T-cell (primary cell): ENCODE measurements around the gene ALKBH2. TPM values are rescaled to one million over a fixed set of nuclear protein-coding genes. Genes with fewer than 3 reads are reported as not detected.

Experiments used
- ATAC-seq, 4 experiments: fragments of 200-7000 bp in 3 of 4; fragments of 150-1000 bp in 1 of 4; cut with Tn5 transposase; replicated peaks in 1 of 4; 1 replicate in 3 of 4; 2 replicates in 1 of 4; pipeline ENCODE4 v1.10.0; 2021; ENCODE audit warnings: moderate library complexity in 3 of 4, mild to moderate bottlenecking in 2 of 4, moderate number of reproducible peaks in 1 of 4
- CTCF ChIA-PET, 2 donors: fragments of 300-600 bp; sonication (Branson Sonifier 250); formaldehyde crosslinking; loops; one replicate each; lab custom pipeline; 2022; ENCODE audit warnings: antibody characterized with exemption in 2 of 2; lab: Charles Lee
- POLR2A ChIA-PET, 2 donors: fragments of 300-600 bp; sonication (Branson Sonifier 250); formaldehyde crosslinking; loops; one replicate each; lab custom pipeline; 2022; ENCODE audit warnings: antibody characterized with exemption in 2 of 2; lab: Charles Lee
- DNase-seq, 35 experiments: peaks; one replicate each; pipeline versions ENCODE4 v3.0.0 to v3.0.0-alpha.2; 2013 to 2023
- H3K27ac ChIP-seq: one replicate; pipeline ENCODE4 v1.5.1; 2013; ENCODE audit warnings: low read length
- H3K27me3 ChIP-seq, 2 experiments: replicated peaks in 1 of 2; 1 replicate in 1 of 2; 2 replicates in 1 of 2; pipeline versions ENCODE4 v1.6.1 to v1.7.0; 2013; ENCODE audit warnings: low read length in 1 of 2, mixed read lengths in 1 of 2; ENCODE audit not compliant: control insufficient read depth in 2 of 2, insufficient read depth in 2 of 2; ENCODE audit errors: extremely low read depth in 1 of 2
- H3K36me3 ChIP-seq, 2 donors: 1 replicate in 1 of 2; 2 replicates in 1 of 2; pipeline versions ENCODE4 v1.6.1 to v1.7.0; 2013; ENCODE audit warnings: low read length in 1 of 2; ENCODE audit not compliant: control insufficient read depth in 2 of 2, insufficient read depth in 1 of 2; ENCODE audit errors: extremely low read depth in 1 of 2
- H3K4me1 ChIP-seq, 2 experiments: 1 replicate in 1 of 2; 2 replicates in 1 of 2; pipeline versions ENCODE4 v1.6.1 to v1.7.0; 2013; ENCODE audit warnings: low read length in 2 of 2, mixed read lengths in 1 of 2; ENCODE audit not compliant: insufficient read depth in 2 of 2, control insufficient read depth in 1 of 2; ENCODE audit errors: extremely low read depth in 1 of 2
- H3K4me3 ChIP-seq, 2 donors: 1 replicate in 1 of 2; 2 replicates in 1 of 2; pipeline versions ENCODE4 v1.5.1 to v1.7.0; 2013; ENCODE audit warnings: mild to moderate bottlenecking in 2 of 2, low read length in 1 of 2, moderate library complexity in 1 of 2; ENCODE audit not compliant: control insufficient read depth in 1 of 2; ENCODE audit errors: extremely low read depth in 1 of 2
- H3K9me3 ChIP-seq: 2 replicates; pipeline ENCODE4 v1.7.0; 2013
- H3K27ac Mint-ChIP-seq, 2 donors: one replicate each; pipeline ENCODE4 v1.8.0; 2020 to 2021; ENCODE audit warnings: mild to moderate bottlenecking in 2 of 2, mixed read lengths in 2 of 2
- H3K27me3 Mint-ChIP-seq, 2 donors: one replicate each; pipeline ENCODE4 v1.8.0; 2021 to 2022; ENCODE audit warnings: mixed read lengths in 2 of 2
- H3K36me3 Mint-ChIP-seq: one replicate; pipeline ENCODE4 v1.8.0; 2021; ENCODE audit warnings: mixed read lengths
- H3K4me1 Mint-ChIP-seq, 3 donors: one replicate each; pipeline ENCODE4 v1.8.0; 2020 to 2022; ENCODE audit warnings: mixed read lengths in 3 of 3, mild to moderate bottlenecking in 1 of 3
- H3K4me3 Mint-ChIP-seq, 3 donors: one replicate each; pipeline ENCODE4 v1.8.0; 2020 to 2022; ENCODE audit warnings: mild to moderate bottlenecking in 3 of 3, mixed read lengths in 3 of 3, moderate library complexity in 3 of 3
- H3K9me3 Mint-ChIP-seq, 3 donors: one replicate each; pipeline ENCODE4 v1.8.0; 2020 to 2022; ENCODE audit warnings: mixed read lengths in 3 of 3
- WGBS: methylation state at CpG from one replicate; pipeline ENCODE4 v1.1.5; 2013; ENCODE audit warnings: missing lambda C conversion rate; ENCODE audit not compliant: insufficient coverage; 5-methylcytosine and 5-hydroxymethylcytosine counted together
- total RNA-seq, 35 experiments: library from RNA in 6 of 35; stranded (reverse) in 6 of 35; fragments of 120-200 nt in 1 of 35; gene quantifications; one replicate each; pipeline versions ENCODE4 v1.2.1 to v1.2.4 and lab custom pipeline; 2013 to 2026

ALKBH2 gene
- total RNA-seq, 5 donors from 2014 or later (not counting 1 experiment from before 2014, with no cell fraction given), result 7.9 to 24.6 (median 19.3) TPM

DNA sequence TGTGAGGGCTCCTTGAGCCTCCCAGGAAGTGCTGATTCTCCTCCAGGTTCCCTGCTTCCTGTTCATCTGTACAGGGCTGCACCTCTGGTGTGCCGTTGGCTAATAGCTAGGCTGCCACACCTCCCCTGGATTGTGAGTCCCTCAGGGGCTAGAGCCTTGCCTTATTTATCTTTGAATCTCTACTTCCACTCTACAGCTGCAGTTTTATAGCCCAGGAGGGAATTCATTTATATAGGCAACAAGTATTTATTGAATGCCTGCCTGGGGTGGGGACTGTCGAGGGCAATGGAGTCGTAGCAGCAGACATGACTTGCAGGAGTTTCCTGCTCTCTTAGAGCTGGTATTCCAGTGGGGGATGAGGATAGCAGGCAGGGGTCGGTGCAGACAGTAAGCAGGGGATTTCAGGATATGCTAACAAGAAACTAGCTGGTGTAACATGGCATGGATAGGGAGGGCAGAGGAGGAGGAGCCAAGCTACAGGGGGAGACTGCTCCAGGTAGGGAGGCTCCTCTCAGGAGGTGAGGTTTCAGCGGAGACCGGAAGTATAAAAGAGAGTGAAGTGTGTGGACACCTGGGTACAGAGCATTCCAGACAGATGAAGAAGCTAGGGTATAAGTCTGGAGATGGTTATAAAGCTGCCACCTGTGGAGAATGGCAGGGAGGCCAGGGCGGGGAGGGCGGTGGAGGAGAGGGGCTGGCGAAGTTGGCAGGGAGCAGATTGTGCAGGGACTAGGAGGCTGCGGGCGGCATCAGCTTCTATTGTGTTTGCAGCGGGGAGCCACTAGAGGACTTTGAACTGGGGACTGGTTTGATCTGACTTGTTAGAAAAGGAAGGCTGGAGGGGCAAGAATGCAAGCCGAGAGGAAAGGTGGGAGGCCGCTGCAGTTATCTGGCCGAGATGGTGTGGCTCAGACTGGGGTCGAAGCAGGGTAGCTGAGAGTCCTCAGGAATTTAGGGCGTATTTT, 23.7 kb downstream of the ALKBH2 start:
- Mint-ChIP-seq H3K36me3 (peaks cover 56% of the 10 kb centered on the region), H3K27ac (peak overlapping the region in 1 of 2 donors; percentile 22), H3K27me3 (no peaks in the 10 kb centered on the region), H3K4me1 (no peaks in the 10 kb centered on the region), H3K4me3 (no peak overlapping the region), H3K9me3 (no peaks in the 10 kb centered on the region)
- Histone ChIP-seq H3K4me1 (no peaks in the 10 kb centered on the region), H3K27ac (no peak overlapping the region), H3K36me3 (peaks cover 14 to 41% of the 10 kb centered on the region in 2 donors), H3K27me3 (no peaks in the 10 kb centered on the region), H3K4me3 (no peak overlapping the region), H3K9me3 (no peaks in the 10 kb centered on the region)
- CTCF ChIA-PET, result no interaction called here
- POLR2A ChIA-PET, result no interaction called here
- WGBS, result 95% methylated on average over 14 of the region's 17 CpGs
- DNase-seq, result no peak
- no peak for ATAC-seq

DNA sequence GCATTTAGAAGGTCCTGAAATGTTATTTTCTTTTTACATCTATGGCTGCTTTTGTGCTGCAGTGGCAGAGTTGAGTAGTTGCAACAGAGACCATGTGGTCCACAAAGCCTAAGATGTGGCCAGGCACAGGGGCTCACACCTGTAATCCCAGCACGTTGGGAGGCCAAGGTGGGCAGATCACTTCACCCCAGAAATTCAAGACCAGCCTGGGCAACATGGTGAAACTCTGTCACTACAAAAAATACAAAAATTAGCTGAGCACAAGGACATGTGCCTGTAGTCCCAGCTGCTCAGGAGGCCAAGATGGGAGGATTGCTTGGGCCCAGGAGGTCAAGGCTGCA, 27.4 kb downstream of the ALKBH2 start:
- no peaks in the 10 kb centered on the region for H3K27me3 Mint-ChIP-seq
- no peak for DNase-seq
- peaks cover 10 to 27% of the 10 kb centered on the region in 2 donors for H3K36me3 ChIP-seq
- no peaks in the 10 kb centered on the region for H3K9me3 ChIP-seq
- no peaks in the 10 kb centered on the region for H3K9me3 Mint-ChIP-seq
- ChIA-PET POLR2A (no interaction called here), CTCF (no interaction called here)
- H3K27me3 ChIP-seq, result no peaks in the 10 kb centered on the region
- H3K27ac ChIP-seq, result no peak overlapping the region
- H3K4me1 ChIP-seq, result no peaks in the 10 kb centered on the region
- no peak overlapping the region for H3K4me3 ChIP-seq
- H3K27ac Mint-ChIP-seq, result no peak overlapping the region
- peaks cover 47% of the 10 kb centered on the region for H3K36me3 Mint-ChIP-seq
- peaks cover 0 to 4% (median 3%) of the 10 kb centered on the region in 3 donors for H3K4me1 Mint-ChIP-seq
- WGBS, result no CpG with 5 or more reads among the region's 1 CpG
- no peak for ATAC-seq
- no peak overlapping the region for H3K4me3 Mint-ChIP-seq

DNA sequence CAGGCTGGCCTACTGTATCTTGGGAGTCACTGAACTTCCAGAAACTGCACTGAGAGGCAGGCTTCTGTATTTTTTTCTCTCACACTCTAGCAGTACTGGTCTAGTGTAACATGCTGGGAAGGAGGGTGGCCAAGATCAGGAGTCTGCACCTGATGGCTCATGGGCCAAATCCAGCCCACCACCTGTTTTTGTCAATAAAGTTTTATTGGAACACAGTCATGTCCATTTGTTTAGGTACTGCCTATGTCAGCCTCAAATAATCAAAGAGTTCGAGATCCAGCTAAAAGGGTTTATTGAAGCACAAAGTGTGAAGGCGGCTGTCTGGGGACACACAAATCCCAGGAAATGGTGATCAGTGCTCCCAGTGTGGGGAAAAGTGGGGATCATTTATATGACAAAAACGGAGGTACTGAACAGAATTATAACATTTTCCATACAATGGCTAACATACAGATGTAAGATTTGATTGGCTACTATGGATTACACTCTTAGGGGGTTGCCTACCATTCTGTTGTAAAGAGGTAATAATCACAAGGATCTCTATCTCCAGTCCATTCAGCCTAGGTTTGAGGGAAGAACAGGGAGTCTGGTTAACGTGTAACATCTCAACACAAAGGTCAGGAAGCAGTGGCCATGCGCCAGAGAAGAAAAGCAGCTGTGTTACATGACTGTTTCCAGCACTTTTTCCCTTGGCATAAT, 28.0 kb downstream of the ALKBH2 start:
- Histone ChIP-seq H3K27me3 (no peaks in the 10 kb centered on the region), H3K4me1 (no peaks in the 10 kb centered on the region), H3K4me3 (no peak overlapping the region), H3K36me3 (peaks cover 10 to 27% of the 10 kb centered on the region in 2 donors), H3K27ac (no peak overlapping the region), H3K9me3 (no peaks in the 10 kb centered on the region)
- ChIA-PET POLR2A (interaction anchor here in 1 of 2 donors (0.6 kb wide), 1 partner anchor 1029 kb away, joined by 3 read pairs; no protein-coding TSS in a partner anchor), CTCF (no interaction called here)
- H3K27ac Mint-ChIP-seq, result no peak overlapping the region
- H3K4me1 Mint-ChIP-seq, result peaks cover 0 to 4% (median 3%) of the 10 kb centered on the region in 3 donors
- 92% methylated on average over 3 of the region's 5 CpGs for WGBS
- DNase-seq, result no peak
- H3K36me3 Mint-ChIP-seq, result peaks cover 43% of the 10 kb centered on the region
- no peaks in the 10 kb centered on the region for H3K9me3 Mint-ChIP-seq
- H3K4me3 Mint-ChIP-seq, result no peak overlapping the region
- ATAC-seq, result no peak
- no peaks in the 10 kb centered on the region for H3K27me3 Mint-ChIP-seq

DNA sequence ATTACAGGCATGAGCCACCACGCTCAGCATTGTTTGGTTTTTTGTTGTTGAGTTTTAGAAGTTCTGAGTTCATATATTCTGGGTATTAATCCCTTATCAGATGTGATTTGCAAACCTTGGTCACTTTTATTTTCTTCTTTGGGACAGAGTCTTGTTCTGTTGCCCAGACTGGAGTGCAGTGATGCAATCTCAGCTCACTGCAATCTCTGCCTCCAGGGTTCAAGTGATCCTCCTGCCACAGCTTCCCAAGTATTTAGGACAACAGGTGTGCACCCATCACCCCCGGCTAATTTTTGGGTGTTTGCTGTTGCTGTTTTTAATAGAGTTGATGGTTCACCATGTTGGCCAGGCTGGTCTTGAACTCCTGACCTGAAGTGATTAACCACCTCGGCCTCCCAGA, 29.1 kb downstream of the ALKBH2 start:
- WGBS, result 88% methylated on average over 1 of the region's 3 CpGs
- peaks cover 36% of the 10 kb centered on the region for H3K36me3 Mint-ChIP-seq
- Histone ChIP-seq H3K9me3 (no peaks in the 10 kb centered on the region), H3K27ac (no peak overlapping the region), H3K27me3 (no peaks in the 10 kb centered on the region), H3K4me1 (no peaks in the 10 kb centered on the region), H3K36me3 (peaks cover 10 to 18% of the 10 kb centered on the region in 2 donors), H3K4me3 (no peak overlapping the region)
- POLR2A ChIA-PET, result no interaction called here
- ATAC-seq (no peak), DNase-seq (no peak)
- H3K27me3 Mint-ChIP-seq, result no peaks in the 10 kb centered on the region
- H3K4me3 Mint-ChIP-seq, result no peak overlapping the region
- peaks cover 0 to 4% (median 3%) of the 10 kb centered on the region in 3 donors for H3K4me1 Mint-ChIP-seq
- CTCF ChIA-PET, result interaction anchor here in 1 of 2 donors (0.6 to 0.7 kb wide), 2 partner anchors 49 to 255 kb away, joined by 4 to 10 read pairs; no protein-coding TSS in a partner anchor
- no peak overlapping the region for H3K27ac Mint-ChIP-seq
- H3K9me3 Mint-ChIP-seq, result no peaks in the 10 kb centered on the region

DNA sequence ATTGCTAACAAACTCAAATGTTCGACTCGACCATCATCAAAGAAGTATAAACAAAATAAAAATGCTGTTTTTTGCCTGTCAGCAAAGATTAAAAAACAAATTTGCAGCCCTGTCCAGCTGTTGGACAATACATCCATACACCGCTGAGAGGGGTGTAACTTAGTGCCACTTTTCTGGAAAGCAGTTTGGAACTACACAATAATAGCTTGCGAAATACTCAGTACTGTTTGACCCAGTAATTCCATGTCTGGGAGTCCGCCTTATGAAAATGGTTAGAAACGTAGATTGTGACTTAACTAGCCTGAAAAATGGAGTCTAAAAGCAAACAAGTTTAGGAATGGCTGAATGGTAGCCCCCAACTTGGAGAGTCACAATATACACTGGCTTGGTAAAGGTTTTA, 34.5 kb downstream of the ALKBH2 start:
- ATAC-seq, result no peak
- Mint-ChIP-seq H3K27ac (no peak overlapping the region), H3K36me3 (peaks cover 23% of the 10 kb centered on the region), H3K4me3 (no peak overlapping the region), H3K4me1 (peaks cover 8 to 12% (median 12%) of the 10 kb centered on the region in 3 donors), H3K27me3 (no peaks in the 10 kb centered on the region), H3K9me3 (no peaks in the 10 kb centered on the region)
- WGBS, result 100% methylated on average over 4 of the region's 6 CpGs
- peaks cover 0 to 6% of the 10 kb centered on the region in 2 experiments for H3K4me1 ChIP-seq
- H3K27me3 ChIP-seq, result no peaks in the 10 kb centered on the region
- H3K36me3 ChIP-seq, result peaks cover 3 to 14% of the 10 kb centered on the region in 2 donors
- H3K4me3 ChIP-seq, result no peak overlapping the region
- H3K9me3 ChIP-seq, result no peaks in the 10 kb centered on the region
- no peak overlapping the region for H3K27ac ChIP-seq
- ChIA-PET CTCF (interaction anchor here in 1 of 2 donors (0.6 kb wide), 1 partner anchor 38 kb away, joined by 3 read pairs; no protein-coding TSS in a partner anchor), POLR2A (interaction anchor here (0.5 to 0.6 kb wide), 2 partner anchors 197 to 207 kb away, joined by 4 read pairs; no protein-coding TSS in a partner anchor)
- DNase-seq, result no peak

DNA sequence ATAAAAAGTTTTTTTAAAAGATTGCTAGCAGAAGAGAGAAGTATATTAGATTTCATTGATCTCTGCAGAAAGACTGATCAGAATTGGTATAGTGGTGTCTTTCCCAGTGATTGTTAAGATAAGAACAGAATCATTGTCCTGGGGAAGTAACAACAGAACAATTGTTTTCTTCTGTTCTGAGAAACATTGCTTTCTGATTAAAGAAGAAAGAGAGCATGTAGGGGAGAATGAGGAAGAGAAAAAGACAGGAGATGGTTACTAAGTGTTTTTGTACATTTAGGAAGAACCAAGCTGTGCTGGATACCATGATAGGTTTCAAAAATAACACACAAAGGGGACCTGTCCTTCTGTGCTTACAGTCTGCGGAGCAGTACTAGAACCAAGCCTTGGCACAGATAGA, 35.9 kb downstream of the ALKBH2 start:
- DNase-seq (no peak), ATAC-seq (no peak)
- H3K4me3 Mint-ChIP-seq, result no peak overlapping the region
- peaks cover 6 to 24% (median 11%) of the 10 kb centered on the region in 3 donors for H3K4me1 Mint-ChIP-seq
- no peaks in the 10 kb centered on the region for H3K27me3 ChIP-seq
- WGBS, result 100% methylated on average over 1 of the region's 1 CpG
- peaks cover 3 to 11% of the 10 kb centered on the region in 2 experiments for H3K4me1 ChIP-seq
- no peaks in the 10 kb centered on the region for H3K9me3 Mint-ChIP-seq
- H3K36me3 ChIP-seq, result peaks cover 3 to 14% of the 10 kb centered on the region in 2 donors
- CTCF ChIA-PET, result no interaction called here
- H3K4me3 ChIP-seq, result no peak overlapping the region
- POLR2A ChIA-PET, result no interaction called here
- no peak overlapping the region for H3K27ac ChIP-seq
- no peak overlapping the region for H3K27ac Mint-ChIP-seq
- H3K9me3 ChIP-seq, result no peaks in the 10 kb centered on the region
- peaks cover 19% of the 10 kb centered on the region for H3K36me3 Mint-ChIP-seq
- no peaks in the 10 kb centered on the region for H3K27me3 Mint-ChIP-seq
